HepG2 (cell line): ENCODE results near the gene C22orf39. TPM values are rescaled to one million over a fixed set of nuclear protein-coding genes. Genes with fewer than 3 reads are reported as not detected.

ENCODE experiments used
- AGO2 ChIP-seq: fragments of 200-400 bp; formaldehyde crosslinking; optimal IDR thresholded peaks from 2 replicates; pipeline ENCODE3; 2017; ENCODE audit warnings: mild to moderate bottlenecking, low read depth, low read length, moderate library complexity
- ARNT2 ChIP-seq: sonication (generic); formaldehyde crosslinking; IDR thresholded peaks from 2 replicates; pipeline ENCODE4 v1.8.0; 2022; ENCODE audit warnings: mild to moderate bottlenecking, low read depth, missing genetic modification reagents, moderate library complexity
- DRAP1 ChIP-seq: IDR thresholded peaks from 2 replicates; pipeline ENCODE4 v1.6.1; 2016; ENCODE audit warnings: missing genetic modification reagents, missing compliant biosample characterization
- GPN1 ChIP-seq: sonication (generic); formaldehyde crosslinking; IDR thresholded peaks from 2 replicates; pipeline ENCODE4 v1.5.1; 2020; ENCODE audit warnings: missing genetic modification reagents, borderline replicate concordance
- HOXA3 ChIP-seq: sonication (generic); formaldehyde crosslinking; IDR thresholded peaks from 2 replicates; pipeline ENCODE4 v1.5.0; 2020; ENCODE audit warnings: missing genetic modification reagents
- KLF11 ChIP-seq: IDR thresholded peaks from 2 replicates; pipeline ENCODE4 v1.6.1; 2016; ENCODE audit warnings: missing compliant biosample characterization
- KLF12 ChIP-seq: sonication (generic); formaldehyde crosslinking; IDR thresholded peaks from 2 replicates; pipeline ENCODE4 v1.4.0; 2020; ENCODE audit warnings: missing genetic modification reagents, borderline replicate concordance
- MIER2 ChIP-seq: IDR thresholded peaks from 2 replicates; pipeline ENCODE4 v1.6.1; 2016; ENCODE audit warnings: missing biosample characterization, missing genetic modification reagents
- PCBP1 ChIP-seq: fragments of 200-400 bp; formaldehyde crosslinking; IDR thresholded peaks from 2 replicates; pipeline ENCODE4 v1.6.1; 2017; ENCODE audit warnings: mild to moderate bottlenecking, low read depth, low read length, borderline replicate concordance
- PHB2 ChIP-seq: fragments of 450-650 bp; IDR thresholded peaks from 2 replicates; pipeline ENCODE4 v1.6.1; 2018; ENCODE audit not compliant: partially characterized antibody
- POLR2A ChIP-seq, 2 experiments: IDR thresholded peaks; 2 replicates each; pipeline ENCODE4 v1.6.1; 2011; ENCODE audit warnings: low read depth in 2 of 2, low read length in 2 of 2, mild to moderate bottlenecking in 1 of 2, moderate library complexity in 1 of 2; ENCODE audit not compliant: insufficient read depth in 1 of 2
- SALL1 ChIP-seq: sonication (generic); formaldehyde crosslinking; IDR thresholded peaks from 2 replicates; pipeline ENCODE4 v1.8.0; 2022; ENCODE audit warnings: mild to moderate bottlenecking, missing genetic modification reagents
- SIN3A ChIP-seq: IDR thresholded peaks from 2 replicates; pipeline ENCODE4 v1.6.1; 2011; ENCODE audit warnings: low read depth, mild to moderate bottlenecking, control low read depth, low read length, borderline replicate concordance
- WIZ ChIP-seq: sonication (generic); formaldehyde crosslinking; IDR thresholded peaks from 2 replicates; pipeline ENCODE4 v1.5.1; 2020; ENCODE audit warnings: mild to moderate bottlenecking, missing genetic modification reagents
- ZNF280D ChIP-seq: sonication (generic); formaldehyde crosslinking; IDR thresholded peaks from 2 replicates; pipeline ENCODE4 v1.5.1; 2020; ENCODE audit warnings: mild to moderate bottlenecking, missing genetic modification reagents
- ZNF326 ChIP-seq: sonication (generic); formaldehyde crosslinking; IDR thresholded peaks from 2 replicates; pipeline ENCODE4 v1.4.0; 2020; ENCODE audit warnings: missing genetic modification reagents, borderline replicate concordance
- ZNF343 ChIP-seq: sonication (generic); formaldehyde crosslinking; IDR thresholded peaks from 2 replicates; pipeline ENCODE4 v1.4.0; 2020; ENCODE audit warnings: mild to moderate bottlenecking, missing genetic modification reagents
- ZNF354B ChIP-seq: sonication (generic); formaldehyde crosslinking; IDR thresholded peaks from 2 replicates; pipeline ENCODE4 v1.8.0; 2022; ENCODE audit warnings: mild to moderate bottlenecking, missing genetic modification reagents
- ZNF816 ChIP-seq: sonication (generic); formaldehyde crosslinking; IDR thresholded peaks from 2 replicates; pipeline ENCODE4 v1.8.0; 2022; ENCODE audit warnings: missing genetic modification reagents, mild to moderate bottlenecking, borderline replicate concordance
- ZSCAN9 ChIP-seq: IDR thresholded peaks from 2 replicates; pipeline ENCODE4 v1.6.1; 2016; ENCODE audit warnings: borderline replicate concordance
- polyA plus RNA-seq, 8 experiments: library from polyadenylated mRNA; depleted of rRNA in 3 of 8; stranded (reverse) in 7 of 8; unstranded in 1 of 8; fragments of >200 nt; fragmentation: Illumina TruSeq in 4 of 8; extraction: Trizol in 4 of 8; gene quantifications; 2 replicates each; pipeline versions ENCODE4 v1.2.1 to v1.2.3, GENCODE V29; 2011 to 2016; ENCODE audit warnings: low read depth in 4 of 8, missing spikeins in 1 of 8, mixed read lengths in 1 of 8; ENCODE audit not compliant: insufficient read depth in 1 of 8
- total RNA-seq, 5 experiments: library from RNA; depleted of rRNA; stranded (reverse); fragments of >200 nt; fragmentation: Illumina TruSeq; extraction: Trizol; gene quantifications; 2 replicates each; pipeline ENCODE4 v1.2.3, GENCODE V29; 2016; ENCODE audit warnings: low read depth in 1 of 5
- TF ChIP-seq, protein P1 (sequence below): sonication (generic); formaldehyde crosslinking; conservative IDR thresholded peaks from 2 replicates; pipeline ENCODE4 v1.4.0; 2020; ENCODE audit warnings: mild to moderate bottlenecking, missing genetic modification reagents, moderate library complexity
- TF ChIP-seq, protein P2 (sequence below): sonication (generic); formaldehyde crosslinking; IDR thresholded peaks from 2 replicates; pipeline ENCODE4 v1.9.0; 2021; ENCODE audit warnings: missing genetic modification reagents, borderline replicate concordance

The C22orf39 gene
- total and polyA plus RNA-seq, 2 of the 13 experiments (the other 11 are each of a cell fraction or from before 2014, with no cell fraction given) = 23.4 to 26.4 TPM

- peak; percentile 86; the same call in 1 of the 2 replicates for TF ChIP-seq ZNF280D (CRISPR knock-in tag)
- TF ChIP-seq, protein P1, sequence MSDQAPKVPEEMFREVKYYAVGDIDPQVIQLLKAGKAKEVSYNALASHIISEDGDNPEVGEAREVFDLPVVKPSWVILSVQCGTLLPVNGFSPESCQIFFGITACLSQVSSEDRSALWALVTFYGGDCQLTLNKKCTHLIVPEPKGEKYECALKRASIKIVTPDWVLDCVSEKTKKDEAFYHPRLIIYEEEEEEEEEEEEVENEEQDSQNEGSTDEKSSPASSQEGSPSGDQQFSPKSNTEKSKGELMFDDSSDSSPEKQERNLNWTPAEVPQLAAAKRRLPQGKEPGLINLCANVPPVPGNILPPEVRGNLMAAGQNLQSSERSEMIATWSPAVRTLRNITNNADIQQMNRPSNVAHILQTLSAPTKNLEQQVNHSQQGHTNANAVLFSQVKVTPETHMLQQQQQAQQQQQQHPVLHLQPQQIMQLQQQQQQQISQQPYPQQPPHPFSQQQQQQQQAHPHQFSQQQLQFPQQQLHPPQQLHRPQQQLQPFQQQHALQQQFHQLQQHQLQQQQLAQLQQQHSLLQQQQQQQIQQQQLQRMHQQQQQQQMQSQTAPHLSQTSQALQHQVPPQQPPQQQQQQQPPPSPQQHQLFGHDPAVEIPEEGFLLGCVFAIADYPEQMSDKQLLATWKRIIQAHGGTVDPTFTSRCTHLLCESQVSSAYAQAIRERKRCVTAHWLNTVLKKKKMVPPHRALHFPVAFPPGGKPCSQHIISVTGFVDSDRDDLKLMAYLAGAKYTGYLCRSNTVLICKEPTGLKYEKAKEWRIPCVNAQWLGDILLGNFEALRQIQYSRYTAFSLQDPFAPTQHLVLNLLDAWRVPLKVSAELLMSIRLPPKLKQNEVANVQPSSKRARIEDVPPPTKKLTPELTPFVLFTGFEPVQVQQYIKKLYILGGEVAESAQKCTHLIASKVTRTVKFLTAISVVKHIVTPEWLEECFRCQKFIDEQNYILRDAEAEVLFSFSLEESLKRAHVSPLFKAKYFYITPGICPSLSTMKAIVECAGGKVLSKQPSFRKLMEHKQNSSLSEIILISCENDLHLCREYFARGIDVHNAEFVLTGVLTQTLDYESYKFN (CRISPR knock-in tag) = peak; percentile 67
- TF ChIP-seq POLR2A (IDR thresholded peaks at IDR 0.05; ENCODE audit: insufficient read depth in 1 of 2, low read depth in 2 of 2, low read length in 2 of 2) = peak; percentile 93 to 96
- TF ChIP-seq PCBP1 = 0 out of 2 replicates have a peak, but pooled peaks have one; percentile 35
- peak; percentile 91; the same call in 1 of the 2 replicates for TF ChIP-seq KLF12 (CRISPR knock-in tag)
- TF ChIP-seq PHB2 = no peak
- peak; percentile 92 for TF ChIP-seq SALL1 (CRISPR knock-in tag)
- peak; percentile 89 for TF ChIP-seq ZSCAN9 (CRISPR knock-in tag)
- no peak for TF ChIP-seq KLF11
- TF ChIP-seq DRAP1 (CRISPR knock-in tag) = peak; percentile 94
- no peak for TF ChIP-seq ZNF326 (CRISPR knock-in tag)
- TF ChIP-seq SIN3A = peak; percentile 84; the same call in 1 of the 2 replicates
- TF ChIP-seq ZNF343 (CRISPR knock-in tag) = peak; percentile 90; the same call in 1 of the 2 replicates
- peak; percentile 79; the same call in 1 of the 2 replicates for TF ChIP-seq ZNF816 (CRISPR knock-in tag)
- TF ChIP-seq, protein P2, sequence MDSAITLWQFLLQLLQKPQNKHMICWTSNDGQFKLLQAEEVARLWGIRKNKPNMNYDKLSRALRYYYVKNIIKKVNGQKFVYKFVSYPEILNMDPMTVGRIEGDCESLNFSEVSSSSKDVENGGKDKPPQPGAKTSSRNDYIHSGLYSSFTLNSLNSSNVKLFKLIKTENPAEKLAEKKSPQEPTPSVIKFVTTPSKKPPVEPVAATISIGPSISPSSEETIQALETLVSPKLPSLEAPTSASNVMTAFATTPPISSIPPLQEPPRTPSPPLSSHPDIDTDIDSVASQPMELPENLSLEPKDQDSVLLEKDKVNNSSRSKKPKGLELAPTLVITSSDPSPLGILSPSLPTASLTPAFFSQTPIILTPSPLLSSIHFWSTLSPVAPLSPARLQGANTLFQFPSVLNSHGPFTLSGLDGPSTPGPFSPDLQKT (CRISPR knock-in tag) = peak; percentile 43; the same call in 1 of the 2 replicates
- TF ChIP-seq HOXA3 = peak; percentile 98
- peak; percentile 84 for TF ChIP-seq WIZ (CRISPR knock-in tag)
- TF ChIP-seq ZNF354B (CRISPR knock-in tag) = peak; percentile 97
- TF ChIP-seq AGO2 = peak; percentile 98
- TF ChIP-seq MIER2 (CRISPR knock-in tag) = peak; percentile 82; the same call in 1 of the 2 replicates
- TF ChIP-seq GPN1 = peak; percentile 82; the same call in 1 of the 2 replicates
- peak; percentile 94; the same call in 1 of the 2 replicates for TF ChIP-seq ARNT2 (CRISPR knock-in tag)
Measured at GRCh38 chr22:19432133-19432851, 15.2 kb downstream of the C22orf39 start, which contains the start of gene MRPL40 (continued).
